Measurements from ENCODE around the gene ZNF76. TPM values are rescaled to one million over a fixed set of nuclear protein-coding genes. Genes with fewer than 3 reads are reported as not detected.

The ZNF76 gene
- total and polyA plus RNA-seq, 2 of the 13 experiments (the other 11 are each of a cell fraction or from before 2014, with no cell fraction given): 13.2 to 26.4 TPM

- TF ChIP-seq ZNF597 (CRISPR knock-in tag; IDR thresholded peaks at IDR 0.05) (no peak), ZBTB42 (CRISPR knock-in tag; IDR thresholded peaks at IDR 0.05) (peak; percentile 87), HDAC1 (CRISPR knock-in tag; IDR thresholded peaks at IDR 0.05) (no peak), MBD4 (IDR thresholded peaks at IDR 0.05; ENCODE audit: borderline replicate concordance, low read length) (no peak), BHLHE40 (IDR thresholded peaks at IDR 0.05; ENCODE audit: low read length) (no peak), EZH2 (conservative IDR thresholded peaks at IDR 0.05; ENCODE audit: low read depth, low read length) (no peak), ZNF567 (CRISPR knock-in tag; IDR thresholded peaks at IDR 0.05; ENCODE audit: borderline replicate concordance) (0 out of 2 replicates have a peak, but pooled peaks have one; percentile 12), BCL6 (CRISPR knock-in tag; IDR thresholded peaks at IDR 0.05) (peak; percentile 50), KLF13 (CRISPR knock-in tag; IDR thresholded peaks at IDR 0.05) (no peak), FLYWCH1 (CRISPR knock-in tag; IDR thresholded peaks at IDR 0.05) (no peak; the same call in 1 of the 2 replicates), HNRNPUL1 (IDR thresholded peaks at IDR 0.05; ENCODE audit: low read depth, low read length) (no peak), ESRRA (CRISPR knock-in tag; IDR thresholded peaks at IDR 0.05; ENCODE audit: low read depth) (0 out of 2 replicates have a peak, but pooled peaks have one; percentile 18), E2F5 (CRISPR knock-in tag; conservative IDR thresholded peaks at IDR 0.05) (no peak; the same call in 1 of the 2 replicates), ZFY (CRISPR knock-in tag; IDR thresholded peaks at IDR 0.05) (peak; percentile 93), ZNF841 (CRISPR knock-in tag; IDR thresholded peaks at IDR 0.05; ENCODE audit: borderline replicate concordance) (0 out of 2 replicates have a peak, but pooled peaks have one; percentile 21)
- TF ChIP-seq, protein P1, sequence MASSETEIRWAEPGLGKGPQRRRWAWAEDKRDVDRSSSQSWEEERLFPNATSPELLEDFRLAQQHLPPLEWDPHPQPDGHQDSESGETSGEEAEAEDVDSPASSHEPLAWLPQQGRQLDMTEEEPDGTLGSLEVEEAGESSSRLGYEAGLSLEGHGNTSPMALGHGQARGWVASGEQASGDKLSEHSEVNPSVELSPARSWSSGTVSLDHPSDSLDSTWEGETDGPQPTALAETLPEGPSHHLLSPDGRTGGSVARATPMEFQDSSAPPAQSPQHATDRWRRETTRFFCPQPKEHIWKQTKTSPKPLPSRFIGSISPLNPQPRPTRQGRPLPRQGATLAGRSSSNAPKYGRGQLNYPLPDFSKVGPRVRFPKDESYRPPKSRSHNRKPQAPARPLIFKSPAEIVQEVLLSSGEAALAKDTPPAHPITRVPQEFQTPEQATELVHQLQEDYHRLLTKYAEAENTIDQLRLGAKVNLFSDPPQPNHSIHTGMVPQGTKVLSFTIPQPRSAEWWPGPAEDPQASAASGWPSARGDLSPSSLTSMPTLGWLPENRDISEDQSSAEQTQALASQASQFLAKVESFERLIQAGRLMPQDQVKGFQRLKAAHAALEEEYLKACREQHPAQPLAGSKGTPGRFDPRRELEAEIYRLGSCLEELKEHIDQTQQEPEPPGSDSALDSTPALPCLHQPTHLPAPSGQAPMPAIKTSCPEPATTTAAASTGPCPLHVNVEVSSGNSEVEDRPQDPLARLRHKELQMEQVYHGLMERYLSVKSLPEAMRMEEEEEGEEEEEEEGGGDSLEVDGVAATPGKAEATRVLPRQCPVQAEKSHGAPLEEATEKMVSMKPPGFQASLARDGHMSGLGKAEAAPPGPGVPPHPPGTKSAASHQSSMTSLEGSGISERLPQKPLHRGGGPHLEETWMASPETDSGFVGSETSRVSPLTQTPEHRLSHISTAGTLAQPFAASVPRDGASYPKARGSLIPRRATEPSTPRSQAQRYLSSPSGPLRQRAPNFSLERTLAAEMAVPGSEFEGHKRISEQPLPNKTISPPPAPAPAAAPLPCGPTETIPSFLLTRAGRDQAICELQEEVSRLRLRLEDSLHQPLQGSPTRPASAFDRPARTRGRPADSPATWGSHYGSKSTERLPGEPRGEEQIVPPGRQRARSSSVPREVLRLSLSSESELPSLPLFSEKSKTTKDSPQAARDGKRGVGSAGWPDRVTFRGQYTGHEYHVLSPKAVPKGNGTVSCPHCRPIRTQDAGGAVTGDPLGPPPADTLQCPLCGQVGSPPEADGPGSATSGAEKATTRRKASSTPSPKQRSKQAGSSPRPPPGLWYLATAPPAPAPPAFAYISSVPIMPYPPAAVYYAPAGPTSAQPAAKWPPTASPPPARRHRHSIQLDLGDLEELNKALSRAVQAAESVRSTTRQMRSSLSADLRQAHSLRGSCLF (CRISPR knock-in tag; IDR thresholded peaks at IDR 0.05; ENCODE audit: borderline replicate concordance): no peak
- TF ChIP-seq, protein P2, sequence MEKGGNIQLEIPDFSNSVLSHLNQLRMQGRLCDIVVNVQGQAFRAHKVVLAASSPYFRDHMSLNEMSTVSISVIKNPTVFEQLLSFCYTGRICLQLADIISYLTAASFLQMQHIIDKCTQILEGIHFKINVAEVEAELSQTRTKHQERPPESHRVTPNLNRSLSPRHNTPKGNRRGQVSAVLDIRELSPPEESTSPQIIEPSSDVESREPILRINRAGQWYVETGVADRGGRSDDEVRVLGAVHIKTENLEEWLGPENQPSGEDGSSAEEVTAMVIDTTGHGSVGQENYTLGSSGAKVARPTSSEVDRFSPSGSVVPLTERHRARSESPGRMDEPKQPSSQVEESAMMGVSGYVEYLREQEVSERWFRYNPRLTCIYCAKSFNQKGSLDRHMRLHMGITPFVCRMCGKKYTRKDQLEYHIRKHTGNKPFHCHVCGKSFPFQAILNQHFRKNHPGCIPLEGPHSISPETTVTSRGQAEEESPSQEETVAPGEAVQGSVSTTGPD (CRISPR knock-in tag; IDR thresholded peaks at IDR 0.05): no peak
- TF ChIP-seq, protein P3, sequence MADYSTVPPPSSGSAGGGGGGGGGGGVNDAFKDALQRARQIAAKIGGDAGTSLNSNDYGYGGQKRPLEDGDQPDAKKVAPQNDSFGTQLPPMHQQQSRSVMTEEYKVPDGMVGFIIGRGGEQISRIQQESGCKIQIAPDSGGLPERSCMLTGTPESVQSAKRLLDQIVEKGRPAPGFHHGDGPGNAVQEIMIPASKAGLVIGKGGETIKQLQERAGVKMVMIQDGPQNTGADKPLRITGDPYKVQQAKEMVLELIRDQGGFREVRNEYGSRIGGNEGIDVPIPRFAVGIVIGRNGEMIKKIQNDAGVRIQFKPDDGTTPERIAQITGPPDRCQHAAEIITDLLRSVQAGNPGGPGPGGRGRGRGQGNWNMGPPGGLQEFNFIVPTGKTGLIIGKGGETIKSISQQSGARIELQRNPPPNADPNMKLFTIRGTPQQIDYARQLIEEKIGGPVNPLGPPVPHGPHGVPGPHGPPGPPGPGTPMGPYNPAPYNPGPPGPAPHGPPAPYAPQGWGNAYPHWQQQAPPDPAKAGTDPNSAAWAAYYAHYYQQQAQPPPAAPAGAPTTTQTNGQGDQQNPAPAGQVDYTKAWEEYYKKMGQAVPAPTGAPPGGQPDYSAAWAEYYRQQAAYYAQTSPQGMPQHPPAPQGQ (CRISPR knock-in tag; IDR thresholded peaks at IDR 0.05; ENCODE audit: borderline replicate concordance): no peak
Observed at GRCh38 chr6:35318196-35319171, 58.9 kb downstream of the ZNF76 start (continued).
